ENCODE measurements around the gene CASTOR2.
"Not testable (repeated sequence)": the region's sequence is repeated elsewhere in the genome, so short reads cannot be mapped to it uniquely, and the experiment has no call there.

DNA sequence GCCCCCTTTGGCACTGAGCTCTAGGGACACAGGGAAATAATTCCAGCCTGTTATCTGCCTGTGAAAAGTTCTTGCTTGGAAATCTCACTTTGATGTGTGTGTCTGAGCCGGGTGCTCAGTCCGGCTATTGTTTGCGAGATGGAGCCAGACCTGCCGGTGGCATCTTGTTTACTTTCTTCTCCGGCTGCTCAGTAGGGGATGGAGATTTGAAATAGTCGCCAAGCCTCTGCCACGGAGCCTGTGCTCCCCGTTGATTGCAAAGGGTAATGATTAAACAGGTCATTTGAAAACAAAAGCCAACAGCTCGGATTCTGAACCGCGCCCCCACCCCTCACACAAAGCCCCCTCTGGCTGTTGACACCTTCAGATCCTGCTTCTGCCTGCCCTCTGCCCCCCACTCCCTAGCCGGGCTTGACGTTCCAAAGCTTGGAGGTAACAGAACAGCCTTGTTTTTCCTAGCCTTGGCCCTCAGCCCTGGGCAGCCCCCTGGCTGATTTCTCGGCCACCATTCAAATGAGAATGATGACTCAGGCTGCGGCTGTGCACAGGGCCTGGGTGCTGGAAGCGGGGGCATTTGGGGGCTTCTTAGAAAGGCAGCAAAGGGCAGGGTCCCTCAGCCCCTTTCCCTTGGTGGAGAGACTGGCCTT is 1.8 kb downstream of the CASTOR2 start:
- TF ChIP-seq, protein P1, sequence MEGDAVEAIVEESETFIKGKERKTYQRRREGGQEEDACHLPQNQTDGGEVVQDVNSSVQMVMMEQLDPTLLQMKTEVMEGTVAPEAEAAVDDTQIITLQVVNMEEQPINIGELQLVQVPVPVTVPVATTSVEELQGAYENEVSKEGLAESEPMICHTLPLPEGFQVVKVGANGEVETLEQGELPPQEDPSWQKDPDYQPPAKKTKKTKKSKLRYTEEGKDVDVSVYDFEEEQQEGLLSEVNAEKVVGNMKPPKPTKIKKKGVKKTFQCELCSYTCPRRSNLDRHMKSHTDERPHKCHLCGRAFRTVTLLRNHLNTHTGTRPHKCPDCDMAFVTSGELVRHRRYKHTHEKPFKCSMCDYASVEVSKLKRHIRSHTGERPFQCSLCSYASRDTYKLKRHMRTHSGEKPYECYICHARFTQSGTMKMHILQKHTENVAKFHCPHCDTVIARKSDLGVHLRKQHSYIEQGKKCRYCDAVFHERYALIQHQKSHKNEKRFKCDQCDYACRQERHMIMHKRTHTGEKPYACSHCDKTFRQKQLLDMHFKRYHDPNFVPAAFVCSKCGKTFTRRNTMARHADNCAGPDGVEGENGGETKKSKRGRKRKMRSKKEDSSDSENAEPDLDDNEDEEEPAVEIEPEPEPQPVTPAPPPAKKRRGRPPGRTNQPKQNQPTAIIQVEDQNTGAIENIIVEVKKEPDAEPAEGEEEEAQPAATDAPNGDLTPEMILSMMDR (IDR thresholded peaks at IDR 0.05) = not testable (repeated sequence)
- TF ChIP-seq POLR2A (IDR thresholded peaks at IDR 0.05) = not testable (repeated sequence)

Data from tibial nerve (tissue), 3 donors.